Measurements from ENCODE around the gene CTXND2.
"Not testable (repeated sequence)": the region's sequence is repeated elsewhere in the genome, so short reads cannot be mapped to it uniquely, and the experiment has no call there.

CTXND2 gene

DNA sequence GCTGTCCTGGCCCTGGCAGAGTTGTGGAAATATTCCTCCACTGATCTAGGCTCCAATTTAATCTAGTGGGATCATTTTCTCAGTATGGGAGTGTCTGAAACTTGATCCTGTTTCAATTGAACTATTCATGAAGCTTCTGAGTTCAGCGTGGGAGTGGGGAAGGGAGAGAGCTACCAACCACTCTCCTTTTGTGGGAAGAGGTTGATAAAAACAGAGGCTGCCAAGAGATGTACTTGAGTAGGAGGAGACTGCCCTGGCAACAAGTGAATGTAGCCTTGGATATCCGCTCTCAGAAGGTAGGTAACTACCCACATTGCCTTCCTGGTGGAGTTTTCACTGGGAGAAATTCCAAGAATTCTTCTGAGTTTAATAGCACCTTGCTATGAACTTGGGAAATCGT, at the start of gene CTXND2:
Gene CTXND2, plus strand, starts transcription at position 119 of the 400 bp plus-strand sequence. CDS start 25,179 bp downstream, outside the sequence.
- ChIA-PET POLR2A (ENCODE audit: low non-redundant PET) (no interaction called here), CTCF (interaction anchor here (0.7 to 0.9 kb wide), 2 partner anchors 9 to 117 kb away, joined by 3 to 6 read pairs; no protein-coding TSS in a partner anchor)
- H3K27ac ChIP-seq = no peak within 1 kb of the TSS
- TF ChIP-seq, protein P1, sequence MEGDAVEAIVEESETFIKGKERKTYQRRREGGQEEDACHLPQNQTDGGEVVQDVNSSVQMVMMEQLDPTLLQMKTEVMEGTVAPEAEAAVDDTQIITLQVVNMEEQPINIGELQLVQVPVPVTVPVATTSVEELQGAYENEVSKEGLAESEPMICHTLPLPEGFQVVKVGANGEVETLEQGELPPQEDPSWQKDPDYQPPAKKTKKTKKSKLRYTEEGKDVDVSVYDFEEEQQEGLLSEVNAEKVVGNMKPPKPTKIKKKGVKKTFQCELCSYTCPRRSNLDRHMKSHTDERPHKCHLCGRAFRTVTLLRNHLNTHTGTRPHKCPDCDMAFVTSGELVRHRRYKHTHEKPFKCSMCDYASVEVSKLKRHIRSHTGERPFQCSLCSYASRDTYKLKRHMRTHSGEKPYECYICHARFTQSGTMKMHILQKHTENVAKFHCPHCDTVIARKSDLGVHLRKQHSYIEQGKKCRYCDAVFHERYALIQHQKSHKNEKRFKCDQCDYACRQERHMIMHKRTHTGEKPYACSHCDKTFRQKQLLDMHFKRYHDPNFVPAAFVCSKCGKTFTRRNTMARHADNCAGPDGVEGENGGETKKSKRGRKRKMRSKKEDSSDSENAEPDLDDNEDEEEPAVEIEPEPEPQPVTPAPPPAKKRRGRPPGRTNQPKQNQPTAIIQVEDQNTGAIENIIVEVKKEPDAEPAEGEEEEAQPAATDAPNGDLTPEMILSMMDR (conservative IDR thresholded peaks at IDR 0.05; ENCODE audit: low read depth) = no peak
- no peak for DNase-seq (ENCODE audit: low spot score)

DNA sequence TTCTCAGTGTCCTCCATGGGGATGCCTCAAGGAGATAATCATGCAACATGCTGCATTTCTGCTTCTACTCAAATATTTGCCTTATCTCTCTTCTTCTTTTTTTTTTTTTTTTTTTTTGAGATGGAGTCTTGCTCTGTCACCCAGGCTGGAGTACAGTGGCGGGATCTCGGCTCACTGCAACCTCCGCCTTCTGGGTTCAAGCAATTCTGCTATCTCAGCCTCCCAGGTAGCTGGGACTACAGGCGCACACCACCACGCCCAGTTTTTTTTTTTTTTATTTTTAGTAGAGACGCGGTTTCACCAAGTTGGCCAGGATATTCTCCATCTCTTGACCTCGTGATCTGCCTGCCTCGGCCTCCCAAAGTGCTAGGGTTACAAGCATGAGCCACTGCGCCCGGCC, 46.1 kb upstream of the CTXND2 start:
- CTCF ChIA-PET = interaction anchor here (0.6 to 0.9 kb wide), 3 partner anchors 12 to 321 kb away, joined by 3 read pairs; no protein-coding TSS in a partner anchor

DNA sequence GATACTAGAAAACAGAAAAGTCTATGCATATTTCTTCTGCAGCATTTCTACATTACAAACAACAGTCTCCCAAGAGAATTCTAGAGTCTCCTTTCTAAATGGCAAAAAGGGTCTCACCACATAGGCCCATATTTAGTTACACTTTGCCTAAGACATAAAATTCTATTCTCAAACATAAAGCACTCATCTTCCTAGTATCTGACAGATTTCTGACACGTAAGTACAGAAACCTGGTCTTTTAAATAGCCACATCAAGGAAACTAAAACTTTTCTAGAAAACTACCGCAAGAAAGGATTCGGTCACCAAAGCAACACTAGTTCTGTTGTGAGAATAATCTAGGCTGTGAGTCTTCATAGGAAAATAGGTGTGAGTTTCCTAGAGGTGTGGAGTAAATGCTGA, 45.3 kb upstream of the CTXND2 start:
- CTCF ChIA-PET = interaction anchor here (0.5 kb wide), 1 partner anchor 250 kb away, joined by 3 read pairs; no protein-coding TSS in a partner anchor
- POLR2A ChIA-PET (ENCODE audit: low non-redundant PET) = no interaction called here
- no peak overlapping the region for H3K27ac ChIP-seq
- TF ChIP-seq, protein P1 (conservative IDR thresholded peaks at IDR 0.05; ENCODE audit: low read depth) = no peak
- DNase-seq (ENCODE audit: low spot score) = no peak

More for the DNA sequence above, 46.1 kb upstream of the CTXND2 start:
- DNase-seq (ENCODE audit: low spot score); H3K27ac ChIP-seq; POLR2A ChIA-PET (ENCODE audit: low non-redundant PET): not testable (repeated sequence)

DNA sequence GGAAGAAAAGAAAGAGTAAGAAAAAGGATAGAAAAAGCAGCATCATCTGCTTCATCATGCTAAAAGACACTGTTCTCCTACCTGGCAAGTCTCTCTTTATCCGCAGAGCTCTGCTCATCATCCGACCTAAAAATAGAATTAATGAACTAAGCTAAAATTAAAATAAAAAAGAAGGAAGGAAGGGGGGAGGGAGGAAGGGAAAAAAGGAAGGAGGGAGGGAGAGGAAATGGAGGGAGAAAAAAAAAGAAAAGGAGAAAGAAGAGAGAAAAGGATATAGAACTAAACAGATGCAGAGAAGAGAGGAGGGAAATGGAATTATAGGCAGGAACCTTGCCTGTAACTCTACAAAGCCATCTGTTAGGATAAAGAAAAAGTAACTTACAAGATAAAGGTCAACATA, 44.6 kb upstream of the CTXND2 start:
- TF ChIP-seq, protein P1 (conservative IDR thresholded peaks at IDR 0.05; ENCODE audit: low read depth) = no peak

DNA sequence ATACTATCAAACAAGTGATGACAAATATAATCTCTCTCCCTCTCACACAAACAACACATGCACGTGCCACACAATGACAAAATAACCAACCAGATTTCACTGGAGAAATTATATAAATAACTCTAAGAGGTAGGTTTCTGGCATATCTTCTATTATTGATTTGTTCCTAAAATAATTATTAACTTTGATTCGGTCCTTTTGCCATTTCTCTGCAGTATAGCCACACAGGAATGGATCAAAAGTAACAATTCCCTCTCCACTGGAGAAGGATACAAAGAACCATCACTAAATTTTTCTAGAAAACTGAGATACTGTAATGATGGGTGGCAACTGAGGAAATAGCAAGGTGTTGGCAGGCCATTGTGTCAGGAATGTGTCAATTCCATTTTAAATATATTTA, 44.0 kb upstream of the CTXND2 start:
- POLR2A ChIA-PET (ENCODE audit: low non-redundant PET) = no interaction called here
- CTCF ChIA-PET = no interaction called here
- TF ChIP-seq, protein P1 (conservative IDR thresholded peaks at IDR 0.05; ENCODE audit: low read depth) = no peak
- no peak for DNase-seq (ENCODE audit: low spot score)
- H3K27ac ChIP-seq = no peak overlapping the region

More for the DNA sequence above, 44.6 kb upstream of the CTXND2 start:
- no peak for DNase-seq (ENCODE audit: low spot score)
- POLR2A ChIA-PET (ENCODE audit: low non-redundant PET) = no interaction called here
- no peak overlapping the region for H3K27ac ChIP-seq
- CTCF ChIA-PET = interaction anchor here (0.5 kb wide), 1 partner anchor 249 kb away, joined by 3 read pairs; no protein-coding TSS in a partner anchor

DNA sequence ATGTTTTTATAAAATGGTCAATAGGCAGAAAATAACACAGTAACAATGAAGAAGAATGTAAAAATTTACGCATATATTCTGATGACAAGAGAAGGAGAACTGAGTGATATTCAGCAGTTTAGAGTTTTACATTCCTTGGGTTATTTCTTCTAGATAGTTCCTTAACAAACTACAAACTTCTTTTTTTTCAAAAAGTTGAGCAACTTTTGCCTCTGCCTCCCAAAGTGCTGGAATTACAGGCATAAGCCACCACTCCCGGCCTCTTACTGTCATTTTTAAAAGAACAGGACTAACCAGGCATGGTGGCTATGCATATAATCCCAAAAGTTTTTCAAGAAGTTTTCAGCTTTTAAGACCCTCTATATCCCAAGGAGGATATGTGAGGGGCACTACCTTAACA, 43.5 kb upstream of the CTXND2 start:
- TF ChIP-seq, protein P1 (conservative IDR thresholded peaks at IDR 0.05; ENCODE audit: low read depth) = no peak
- ChIA-PET POLR2A (ENCODE audit: low non-redundant PET) (no interaction called here), CTCF (no interaction called here)
- no peak overlapping the region for H3K27ac ChIP-seq
- no peak for DNase-seq (ENCODE audit: low spot score)

DNA sequence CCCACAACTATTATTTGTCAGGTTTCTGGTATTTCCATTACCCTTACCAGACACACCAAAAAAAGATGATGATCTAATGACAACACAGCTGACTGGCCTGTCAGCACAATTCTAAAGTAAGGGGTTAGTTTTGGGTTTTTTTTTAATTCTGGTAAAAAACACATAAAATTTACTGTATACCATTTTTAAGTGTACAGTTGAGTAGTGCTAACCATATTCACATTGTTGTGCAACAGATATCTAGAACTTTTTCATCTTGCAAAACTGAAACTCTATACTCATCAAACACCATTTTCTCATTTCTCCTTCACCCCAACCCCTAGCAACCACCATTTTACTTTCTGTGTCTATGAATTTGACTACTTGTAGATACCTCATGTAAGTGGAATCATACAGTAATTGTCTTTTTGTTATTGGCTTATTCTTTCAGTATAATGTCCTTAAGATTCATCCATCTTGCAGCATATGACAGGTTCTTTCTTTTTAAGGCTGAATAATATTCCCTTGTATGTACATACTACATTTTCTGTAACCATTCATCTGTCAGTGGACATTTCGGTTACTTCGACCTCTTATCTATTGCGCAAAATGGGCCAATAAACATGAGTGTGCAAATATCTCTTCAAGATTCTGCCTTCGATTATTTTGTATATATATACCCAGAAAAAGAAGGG, 40.3 kb upstream of the CTXND2 start:
- no peak overlapping the region for H3K27ac ChIP-seq
- ChIA-PET CTCF (interaction anchor here (0.6 kb wide), 1 partner anchor 26 kb away, joined by 3 read pairs; no protein-coding TSS in a partner anchor), POLR2A (ENCODE audit: low non-redundant PET) (no interaction called here)
- DNase-seq (ENCODE audit: low spot score) = no peak
- TF ChIP-seq, protein P1 (conservative IDR thresholded peaks at IDR 0.05; ENCODE audit: low read depth) = no peak

DNA sequence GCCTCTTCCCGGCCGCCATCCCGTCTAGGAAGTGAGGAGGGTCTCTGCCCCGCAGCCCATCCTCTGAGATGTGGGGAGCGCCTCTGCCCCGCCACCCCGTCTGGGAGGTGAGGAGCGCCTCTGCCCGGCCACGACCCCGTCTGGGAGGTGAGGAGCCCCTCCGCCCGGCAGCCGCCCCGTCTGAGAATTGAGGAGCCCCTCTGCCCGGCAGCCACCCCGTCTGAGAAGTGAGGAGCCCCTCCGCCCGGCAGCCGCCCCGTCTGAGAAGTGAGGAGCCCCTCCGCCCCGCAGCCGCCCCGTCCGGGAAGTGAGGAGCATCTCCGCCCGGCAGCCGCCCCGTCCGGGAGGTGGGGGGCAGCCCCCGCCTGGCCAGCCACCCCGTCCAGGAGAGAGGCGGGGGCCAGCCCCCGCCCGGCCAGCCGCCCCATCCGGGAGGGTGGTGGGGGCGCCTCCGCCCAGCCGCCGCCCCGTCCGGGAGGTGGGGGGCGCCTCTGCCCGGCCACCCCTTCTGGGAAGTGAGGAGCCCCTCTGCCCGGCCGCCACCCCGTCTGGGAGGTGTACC, 36.1 kb upstream of the CTXND2 start:
- H3K27ac ChIP-seq; POLR2A ChIA-PET (ENCODE audit: low non-redundant PET); CTCF ChIA-PET; DNase-seq (ENCODE audit: low spot score): not testable (repeated sequence)

DNA sequence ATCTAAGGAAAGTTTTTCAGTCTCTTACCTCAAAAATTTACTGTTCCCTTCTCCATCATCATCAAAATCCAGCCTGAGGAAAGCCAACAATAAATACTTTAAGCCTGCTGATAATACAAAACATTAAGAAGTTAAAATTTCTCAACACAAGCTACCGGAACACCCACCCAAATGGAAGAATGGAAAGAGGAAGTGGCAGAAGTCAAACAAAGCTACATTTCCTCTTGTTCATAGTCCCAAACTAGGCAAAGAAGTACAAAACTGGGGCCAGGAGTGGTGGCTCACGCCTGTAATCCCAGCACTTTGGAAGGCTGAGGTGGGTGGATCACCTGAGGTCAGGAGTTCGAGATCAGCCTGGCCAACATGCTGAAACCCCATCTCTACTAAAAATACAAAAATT, 34.2 kb upstream of the CTXND2 start:
- H3K27ac ChIP-seq; POLR2A ChIA-PET (ENCODE audit: low non-redundant PET); CTCF ChIA-PET; DNase-seq (ENCODE audit: low spot score): not testable (repeated sequence)

Measured in RWPE1 (cell line).